GM23248 (cell line): ENCODE results near the gene HOXA1.

Experiments used
- EZH2 ChIP-seq: fragments of 200-600 bp; sonication (generic); IDR thresholded peaks from 2 replicates; pipeline ENCODE4 v1.6.1; 2018; ENCODE audit warnings: antibody characterized with exemption, mild to moderate bottlenecking; ENCODE audit not compliant: insufficient read depth, poor library complexity, severe bottlenecking
- EZH2phosphoT487 ChIP-seq: fragments of 200-600 bp; sonication (generic); IDR thresholded peaks from 2 replicates; pipeline ENCODE4 v1.6.1; 2018; ENCODE audit warnings: antibody characterized with exemption, moderate library complexity, mild to moderate bottlenecking, low read depth; ENCODE audit not compliant: insufficient read depth

- no peak for TF ChIP-seq EZH2
- no peak for TF ChIP-seq EZH2phosphoT487
These were observed 46.3 kb upstream of the HOXA1 start for GRCh38 chr7:27141923-27142579.
